ENCODE measurements around the gene ART5. TPM values are rescaled to one million over a fixed set of nuclear protein-coding genes. Genes with fewer than 3 reads are reported as not detected.
A peak's percentile ranks its signal among the peaks of the same experiment; 100 is the strongest.
"Not testable (repeated sequence)": the region's sequence is repeated elsewhere in the genome, so short reads cannot be mapped to it uniquely, and the experiment has no call there.

Gene ART5
- total RNA-seq, 4 donors from 2014 or later: 0.64 TPM; not detected in 3

DNA sequence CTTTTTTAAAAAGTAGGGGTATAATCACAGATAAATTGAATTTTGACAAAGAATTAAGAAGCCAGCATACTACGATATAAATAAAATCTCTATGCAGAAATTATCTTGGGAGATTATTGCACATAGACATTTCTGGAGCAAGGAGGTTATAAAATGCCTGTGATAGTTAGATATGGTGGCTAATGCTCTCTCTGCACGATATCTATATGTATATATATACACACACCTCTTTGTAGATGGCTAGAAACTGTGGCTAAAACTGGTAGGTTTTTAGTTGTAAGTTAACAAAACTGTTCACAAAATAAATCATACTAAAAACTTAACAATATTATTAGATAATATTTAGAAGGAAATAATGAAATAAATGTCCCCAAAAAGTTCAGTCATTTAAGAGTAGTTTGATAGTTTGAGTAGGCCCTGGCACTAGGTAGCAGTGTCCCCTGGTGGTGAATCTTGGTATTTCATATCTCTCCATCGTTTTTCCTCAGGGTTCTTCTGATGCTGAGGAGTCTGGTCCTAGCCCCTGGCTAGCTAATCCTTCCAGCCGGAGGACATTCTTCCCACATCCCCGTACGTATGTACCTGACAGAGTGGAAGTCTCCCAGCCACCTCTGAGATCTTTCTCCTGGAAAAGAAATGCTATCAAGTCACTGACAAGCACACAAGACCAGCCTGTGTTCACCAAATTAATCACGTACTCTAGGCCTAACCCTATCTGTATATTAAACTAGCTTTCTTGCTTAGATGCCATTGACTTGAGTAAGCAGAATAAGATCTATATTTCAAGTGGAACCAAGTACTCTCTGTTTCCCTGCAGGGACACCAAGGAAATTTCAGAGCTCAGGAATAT is 32.2 kb downstream of the ART5 start:
- WGBS, 2 donors (ENCODE audit: low coverage in 1 of 2): 47 to 59% methylated on average over 7 of the region's 7 CpGs
- no peak for DNase-seq
- H3K36me3 ChIP-seq: no peaks in the 10 kb centered on the region
- H3K27me3 ChIP-seq: no peaks in the 10 kb centered on the region
- H3K4me3 ChIP-seq: no peak overlapping the region
- H3K27ac ChIP-seq: no peak overlapping the region
- intact Hi-C loops (cut with DNase I; ENCODE audit: low total_unique reads): no loop called here
- TF ChIP-seq POLR2A (IDR thresholded peaks at IDR 0.05) (no peak), EP300 (IDR thresholded peaks at IDR 0.05; ENCODE audit: low read depth) (no peak), POLR2AphosphoS5 (IDR thresholded peaks at IDR 0.05) (no peak)
- TF ChIP-seq, protein P1, sequence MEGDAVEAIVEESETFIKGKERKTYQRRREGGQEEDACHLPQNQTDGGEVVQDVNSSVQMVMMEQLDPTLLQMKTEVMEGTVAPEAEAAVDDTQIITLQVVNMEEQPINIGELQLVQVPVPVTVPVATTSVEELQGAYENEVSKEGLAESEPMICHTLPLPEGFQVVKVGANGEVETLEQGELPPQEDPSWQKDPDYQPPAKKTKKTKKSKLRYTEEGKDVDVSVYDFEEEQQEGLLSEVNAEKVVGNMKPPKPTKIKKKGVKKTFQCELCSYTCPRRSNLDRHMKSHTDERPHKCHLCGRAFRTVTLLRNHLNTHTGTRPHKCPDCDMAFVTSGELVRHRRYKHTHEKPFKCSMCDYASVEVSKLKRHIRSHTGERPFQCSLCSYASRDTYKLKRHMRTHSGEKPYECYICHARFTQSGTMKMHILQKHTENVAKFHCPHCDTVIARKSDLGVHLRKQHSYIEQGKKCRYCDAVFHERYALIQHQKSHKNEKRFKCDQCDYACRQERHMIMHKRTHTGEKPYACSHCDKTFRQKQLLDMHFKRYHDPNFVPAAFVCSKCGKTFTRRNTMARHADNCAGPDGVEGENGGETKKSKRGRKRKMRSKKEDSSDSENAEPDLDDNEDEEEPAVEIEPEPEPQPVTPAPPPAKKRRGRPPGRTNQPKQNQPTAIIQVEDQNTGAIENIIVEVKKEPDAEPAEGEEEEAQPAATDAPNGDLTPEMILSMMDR (IDR thresholded peaks at IDR 0.05): peak; percentile 85 to 92 (median 86)
- no peaks in the 10 kb centered on the region for H3K4me1 ChIP-seq
- in situ Hi-C loops (cut with MboI; ENCODE audit: low pct_ligation_motif_present in 1 of 4, low pct_unique_long_range_greater_than_20kb in 1 of 4, low sequenced_read_pairs in 3 of 4): loop anchor here in 1 of 4 donors (25.0 kb wide), 1 partner anchor 147 kb away; no protein-coding TSS in a partner anchor
- H3K9me3 ChIP-seq: no peaks in the 10 kb centered on the region

DNA sequence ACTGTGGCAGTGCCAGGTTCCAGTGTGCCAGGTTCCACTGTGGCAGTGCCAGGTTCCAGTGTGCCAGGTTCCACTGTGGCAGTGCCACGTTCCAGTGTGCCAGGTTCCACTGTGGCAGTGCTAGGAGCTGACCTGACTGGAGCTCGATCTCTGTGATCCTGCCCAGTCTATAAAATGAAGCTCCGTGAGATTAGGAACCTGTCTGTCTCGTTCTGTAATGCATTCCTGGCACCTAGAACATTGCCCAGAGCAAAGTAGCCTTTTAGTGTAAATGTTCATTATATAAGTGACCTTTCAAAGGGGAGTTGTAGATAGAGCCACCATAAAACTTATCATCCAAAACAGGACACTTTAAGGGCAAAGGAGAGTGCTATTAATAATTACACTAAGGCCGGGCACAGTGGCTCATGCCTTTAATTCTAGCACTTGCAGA is 36.0 kb downstream of the ART5 start:
- no peaks in the 10 kb centered on the region for H3K4me1 ChIP-seq
- DNase-seq: no peak
- intact Hi-C loops (cut with DNase I; ENCODE audit: low total_unique reads) (no loop called here), in situ Hi-C loops (cut with MboI; ENCODE audit: low pct_ligation_motif_present in 1 of 4, low pct_unique_long_range_greater_than_20kb in 1 of 4, low sequenced_read_pairs in 3 of 4) (loop anchor here in 1 of 4 donors (25.0 kb wide), 1 partner anchor 143 kb away; no protein-coding TSS in a partner anchor)
- no peaks in the 10 kb centered on the region for H3K36me3 ChIP-seq
- H3K9me3 ChIP-seq: no peaks in the 10 kb centered on the region
- WGBS, 2 donors (ENCODE audit: low coverage in 1 of 2): 48% methylated on average over 5 of the region's 5 CpGs; no CpG with 5 or more reads in 1 of the 2 donors
- H3K27ac ChIP-seq: no peak overlapping the region
- TF ChIP-seq POLR2A (IDR thresholded peaks at IDR 0.05): no peak
- TF ChIP-seq, protein P1 (IDR thresholded peaks at IDR 0.05): no peak
- TF ChIP-seq POLR2AphosphoS5 (IDR thresholded peaks at IDR 0.05): no peak
- TF ChIP-seq EP300 (IDR thresholded peaks at IDR 0.05; ENCODE audit: low read depth): no peak
- H3K4me3 ChIP-seq: no peak overlapping the region
- H3K27me3 ChIP-seq: no peaks in the 10 kb centered on the region

DNA sequence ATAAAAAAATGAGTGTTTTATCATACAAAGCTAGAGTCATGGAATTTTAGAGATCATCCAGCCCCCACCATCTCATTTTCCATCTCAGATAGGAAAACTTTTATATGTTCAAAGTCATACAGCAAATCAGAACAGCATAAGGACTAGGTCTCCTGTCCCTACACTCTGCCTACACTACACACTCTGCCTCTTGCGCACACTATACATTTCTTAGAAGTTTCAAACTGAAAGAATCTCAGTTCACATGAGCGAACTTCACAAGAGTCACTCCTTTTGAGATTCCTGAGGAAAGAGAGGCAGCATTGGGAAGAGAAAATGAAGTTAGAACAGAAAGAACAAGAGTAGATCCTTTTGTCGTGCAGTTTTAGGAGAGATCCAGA is 36.5 kb downstream of the ART5 start:
- 86 to 96% methylated on average over 3 of the region's 3 CpGs for WGBS, 2 donors (ENCODE audit: low coverage in 1 of 2)
- H3K9me3 ChIP-seq: no peaks in the 10 kb centered on the region
- H3K4me3 ChIP-seq: no peak overlapping the region
- intact Hi-C loops (cut with DNase I; ENCODE audit: low total_unique reads) (no loop called here), in situ Hi-C loops (cut with MboI; ENCODE audit: low pct_ligation_motif_present in 1 of 4, low pct_unique_long_range_greater_than_20kb in 1 of 4, low sequenced_read_pairs in 3 of 4) (loop anchor here in 1 of 4 donors (25.0 kb wide), 1 partner anchor 143 kb away; no protein-coding TSS in a partner anchor)
- no peaks in the 10 kb centered on the region for H3K27me3 ChIP-seq
- TF ChIP-seq, protein P1 (IDR thresholded peaks at IDR 0.05): no peak
- TF ChIP-seq POLR2AphosphoS5 (IDR thresholded peaks at IDR 0.05) (no peak), EP300 (IDR thresholded peaks at IDR 0.05; ENCODE audit: low read depth) (no peak), POLR2A (IDR thresholded peaks at IDR 0.05) (no peak)
- H3K27ac ChIP-seq: no peak overlapping the region
- no peak for DNase-seq
- H3K36me3 ChIP-seq: no peaks in the 10 kb centered on the region
- no peaks in the 10 kb centered on the region for H3K4me1 ChIP-seq

DNA sequence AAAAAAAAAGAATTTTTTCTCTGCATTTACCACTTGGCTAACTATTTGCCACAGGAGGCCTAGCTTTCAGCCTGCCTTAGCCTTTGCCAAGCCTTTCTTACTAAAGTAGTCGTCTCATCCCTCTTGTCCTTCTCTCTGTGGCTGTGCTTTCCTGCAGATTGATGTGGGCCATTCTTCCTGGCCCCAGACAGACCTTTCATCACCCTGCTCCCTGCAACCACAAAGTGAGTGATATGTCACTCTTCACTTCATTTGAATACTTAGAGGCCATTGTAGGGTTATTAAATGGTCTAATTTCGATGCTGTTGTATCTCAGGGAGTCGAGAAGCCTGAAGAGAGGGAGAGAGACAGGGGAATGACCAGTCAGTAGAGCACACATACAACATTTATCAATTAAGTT is 37.6 kb downstream of the ART5 start:
- Histone ChIP-seq H3K4me3 (no peak overlapping the region), H3K36me3 (no peaks in the 10 kb centered on the region), H3K9me3 (no peaks in the 10 kb centered on the region), H3K4me1 (no peaks in the 10 kb centered on the region), H3K27ac (no peak overlapping the region), H3K27me3 (no peaks in the 10 kb centered on the region)
- no peak for DNase-seq
- TF ChIP-seq, protein P1 (IDR thresholded peaks at IDR 0.05): no peak
- TF ChIP-seq EP300 (IDR thresholded peaks at IDR 0.05; ENCODE audit: low read depth) (no peak), POLR2AphosphoS5 (IDR thresholded peaks at IDR 0.05) (no peak), POLR2A (IDR thresholded peaks at IDR 0.05) (no peak)
- in situ Hi-C loops (cut with MboI; ENCODE audit: low pct_ligation_motif_present in 1 of 4, low pct_unique_long_range_greater_than_20kb in 1 of 4, low sequenced_read_pairs in 3 of 4): loop anchor here in 1 of 4 donors (25.0 kb wide), 1 partner anchor 142 kb away; no protein-coding TSS in a partner anchor
- WGBS, 2 donors (ENCODE audit: low coverage in 1 of 2): 73% methylated on average over 3 of the region's 3 CpGs
- intact Hi-C loops (cut with DNase I; ENCODE audit: low total_unique reads): no loop called here

DNA sequence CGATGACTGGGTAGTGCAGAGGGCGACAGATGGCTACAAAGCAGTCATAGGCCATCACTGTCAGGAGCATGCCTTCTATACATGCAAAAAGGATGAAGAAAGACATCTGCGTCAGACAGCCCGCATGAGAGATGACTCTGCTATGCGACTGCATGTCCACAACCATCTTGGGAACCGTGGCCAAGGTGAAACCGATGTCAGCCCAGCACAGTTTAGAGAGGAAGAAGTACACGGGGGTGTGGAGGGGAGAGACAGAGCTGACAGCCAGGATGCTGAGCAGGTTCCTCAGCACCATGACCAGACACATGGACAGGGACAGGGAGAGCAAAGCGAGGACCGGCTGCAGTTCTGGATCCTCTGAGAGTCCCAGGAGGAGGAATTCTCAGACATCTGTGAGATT is 41.6 kb downstream of the ART5 start:
- H3K4me1 ChIP-seq; H3K27me3 ChIP-seq; H3K27ac ChIP-seq; DNase-seq; intact Hi-C loops (cut with DNase I; ENCODE audit: low total_unique reads); H3K9me3 ChIP-seq; H3K36me3 ChIP-seq; H3K4me3 ChIP-seq: not testable (repeated sequence)
- 86 to 87% methylated on average over 6 to 10 of the region's 10 CpGs for WGBS, 2 donors (ENCODE audit: low coverage in 1 of 2)
- in situ Hi-C loops (cut with MboI; ENCODE audit: low pct_ligation_motif_present in 1 of 4, low pct_unique_long_range_greater_than_20kb in 1 of 4, low sequenced_read_pairs in 3 of 4): loop anchor here in 1 of 4 donors (25.0 kb wide), 1 partner anchor 138 kb away; no protein-coding TSS in a partner anchor

DNA sequence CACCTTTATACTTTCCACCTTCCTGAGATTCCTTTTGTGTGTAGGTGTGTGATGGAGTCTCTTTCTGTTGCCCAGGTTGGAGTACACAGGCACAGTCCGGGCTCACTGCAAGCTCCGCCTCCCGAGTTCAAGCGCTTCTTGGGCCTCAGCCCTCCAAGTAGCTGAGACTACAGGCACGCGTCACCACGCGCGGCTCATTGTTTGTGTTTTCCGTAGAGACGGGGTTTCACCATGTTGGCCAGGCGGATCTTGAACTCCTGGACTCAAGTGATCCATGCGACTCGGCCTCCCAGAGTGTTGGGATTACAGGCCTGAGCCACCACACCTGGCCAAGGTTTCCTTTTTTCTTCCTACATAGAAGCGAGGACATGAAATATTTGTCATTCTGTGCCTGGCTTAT is 44.0 kb downstream of the ART5 start:
- H3K9me3 ChIP-seq; in situ Hi-C loops (cut with MboI; ENCODE audit: low pct_ligation_motif_present in 1 of 4, low pct_unique_long_range_greater_than_20kb in 1 of 4, low sequenced_read_pairs in 3 of 4); H3K4me1 ChIP-seq; H3K27ac ChIP-seq; H3K27me3 ChIP-seq; intact Hi-C loops (cut with DNase I; ENCODE audit: low total_unique reads); H3K36me3 ChIP-seq; DNase-seq; H3K4me3 ChIP-seq: not testable (repeated sequence)
- 92 to 94% methylated on average over 2 to 15 of the region's 15 CpGs for WGBS, 2 donors (ENCODE audit: low coverage in 1 of 2)
